GM21423 (cell line): ENCODE measurements around the gene FGF12.
A peak's percentile ranks its signal among the peaks of the same experiment; 100 is the strongest.

Source experiments
- ATAC-seq: cut with Tn5 transposase; IDR thresholded peaks from one replicate; pipeline ENCODE4 v1.9.1; 2021; ENCODE audit warnings: mild to moderate bottlenecking, moderate library complexity; ENCODE audit not compliant: unreplicated experiment

FGF12 gene

GRCh38 chr3:192216067-192216466 lies 511.3 kb downstream of the FGF12 start:
- ATAC-seq, result no peak

- ATAC-seq, result no peak
Observed at GRCh38 chr3:192212979-192213378, 514.4 kb downstream of the FGF12 start.

GRCh38 chr3:192212335-192212734 lies 515.0 kb downstream of the FGF12 start:
- no peak for ATAC-seq

- no peak for ATAC-seq
Observed at GRCh38 chr3:192207651-192208050, 519.7 kb downstream of the FGF12 start.

- ATAC-seq, result no peak
Observed at GRCh38 chr3:192207239-192207638, 520.1 kb downstream of the FGF12 start.

- no peak for ATAC-seq
Observed at GRCh38 chr3:192194085-192194484, 533.3 kb downstream of the FGF12 start.

GRCh38 chr3:192188218-192188835 lies 539.0 kb downstream of the FGF12 start:
- peak; percentile 93 for ATAC-seq

- no peak for ATAC-seq
Observed at GRCh38 chr3:192187485-192188051, 539.8 kb downstream of the FGF12 start.

- ATAC-seq, result no peak
Observed at GRCh38 chr3:192186498-192186897, 540.8 kb downstream of the FGF12 start.

GRCh38 chr3:192186045-192186444 lies 541.3 kb downstream of the FGF12 start:
- ATAC-seq, result no peak

- no peak for ATAC-seq
Observed at GRCh38 chr3:192183109-192183508, 544.2 kb downstream of the FGF12 start.

GRCh38 chr3:192181151-192181550 lies 546.2 kb downstream of the FGF12 start:
- ATAC-seq, result no peak

- no peak for ATAC-seq
Observed at GRCh38 chr3:192177383-192177782, 550.0 kb downstream of the FGF12 start.

- no peak for ATAC-seq
Observed at GRCh38 chr3:192174283-192174682, 553.1 kb downstream of the FGF12 start.

- no peak for ATAC-seq
Observed at GRCh38 chr3:192171213-192171612, 556.1 kb downstream of the FGF12 start.

- ATAC-seq, result no peak
Observed at GRCh38 chr3:192170659-192171058, 556.7 kb downstream of the FGF12 start.

- no peak for ATAC-seq
Observed at GRCh38 chr3:192170031-192170430, 557.3 kb downstream of the FGF12 start.

- ATAC-seq, result no peak
Observed at GRCh38 chr3:192169332-192169915, 557.9 kb downstream of the FGF12 start.

GRCh38 chr3:192168202-192168601 lies 559.1 kb downstream of the FGF12 start:
- no peak for ATAC-seq

- ATAC-seq, result no peak
Observed at GRCh38 chr3:192165552-192165951, 561.8 kb downstream of the FGF12 start.

GRCh38 chr3:192161661-192162060 lies 565.7 kb downstream of the FGF12 start:
- ATAC-seq, result no peak

- no peak for ATAC-seq
Observed at GRCh38 chr3:192156382-192156781, 571.0 kb downstream of the FGF12 start.

GRCh38 chr3:192155194-192155593 lies 572.1 kb downstream of the FGF12 start:
- ATAC-seq, result no peak
